ENCODE results near the gene GAS6.

Gene GAS6

DNA sequence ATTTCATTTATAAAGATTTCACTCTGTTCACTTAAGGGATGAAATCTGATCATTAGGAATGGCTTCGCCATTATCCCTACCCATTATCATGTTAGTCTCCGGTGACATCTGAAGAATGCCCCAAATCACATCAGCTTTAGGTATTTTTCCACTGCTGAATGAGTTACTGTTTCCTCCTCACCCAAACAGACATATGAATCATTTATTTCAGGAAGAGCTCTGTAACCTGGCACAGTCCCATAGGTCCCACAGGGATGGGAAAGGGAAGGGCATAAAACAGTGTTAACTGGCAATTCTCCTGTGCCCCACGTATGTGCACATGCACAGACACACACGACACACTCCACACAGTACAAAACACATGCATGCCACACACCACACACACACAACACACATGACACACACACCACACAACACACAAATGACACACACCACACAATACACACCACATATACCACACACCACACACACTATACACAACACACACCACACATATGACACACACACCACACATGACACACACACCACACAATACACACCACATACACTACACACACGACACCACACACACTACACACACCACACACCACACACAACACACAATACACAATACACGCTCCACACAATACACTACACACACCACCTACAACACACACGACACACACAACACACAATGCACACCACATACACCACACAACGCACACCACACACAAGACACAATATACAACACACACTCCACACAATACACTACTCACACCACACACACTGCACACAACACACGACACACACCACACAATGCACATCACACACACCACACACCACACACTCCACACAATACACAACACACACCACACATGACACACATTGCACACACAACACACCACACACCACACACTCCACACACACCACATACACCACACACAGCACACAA is 89.4 kb downstream of the GAS6 start:
- no peak overlapping the region for H2AFZ ChIP-seq (ENCODE audit: low read depth, low read length)
- no peaks in the 10 kb centered on the region for H3K9me3 ChIP-seq (ENCODE audit: insufficient read depth, low read length, severe bottlenecking)
- H3K4me3 ChIP-seq (ENCODE audit: low read depth in 1 of 2, low read length in 2 of 2), result no peak overlapping the region
- no peak overlapping the region for H3K9ac ChIP-seq (ENCODE audit: low read depth, low read length)
- H3K27ac ChIP-seq (ENCODE audit: low read length), result no peak overlapping the region
- H3K27me3 ChIP-seq (ENCODE audit: insufficient read depth, low read length, poor library complexity), result peaks cover 3% of the 10 kb centered on the region
- H3K36me3 ChIP-seq (ENCODE audit: insufficient read depth, low read length), result no peaks in the 10 kb centered on the region
- ATAC-seq (ENCODE audit: insufficient read depth, low read depth), result no peak
- H3K79me2 ChIP-seq (ENCODE audit: insufficient read depth, low read length), result no peaks in the 10 kb centered on the region
- TF ChIP-seq, protein P1, sequence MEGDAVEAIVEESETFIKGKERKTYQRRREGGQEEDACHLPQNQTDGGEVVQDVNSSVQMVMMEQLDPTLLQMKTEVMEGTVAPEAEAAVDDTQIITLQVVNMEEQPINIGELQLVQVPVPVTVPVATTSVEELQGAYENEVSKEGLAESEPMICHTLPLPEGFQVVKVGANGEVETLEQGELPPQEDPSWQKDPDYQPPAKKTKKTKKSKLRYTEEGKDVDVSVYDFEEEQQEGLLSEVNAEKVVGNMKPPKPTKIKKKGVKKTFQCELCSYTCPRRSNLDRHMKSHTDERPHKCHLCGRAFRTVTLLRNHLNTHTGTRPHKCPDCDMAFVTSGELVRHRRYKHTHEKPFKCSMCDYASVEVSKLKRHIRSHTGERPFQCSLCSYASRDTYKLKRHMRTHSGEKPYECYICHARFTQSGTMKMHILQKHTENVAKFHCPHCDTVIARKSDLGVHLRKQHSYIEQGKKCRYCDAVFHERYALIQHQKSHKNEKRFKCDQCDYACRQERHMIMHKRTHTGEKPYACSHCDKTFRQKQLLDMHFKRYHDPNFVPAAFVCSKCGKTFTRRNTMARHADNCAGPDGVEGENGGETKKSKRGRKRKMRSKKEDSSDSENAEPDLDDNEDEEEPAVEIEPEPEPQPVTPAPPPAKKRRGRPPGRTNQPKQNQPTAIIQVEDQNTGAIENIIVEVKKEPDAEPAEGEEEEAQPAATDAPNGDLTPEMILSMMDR (IDR thresholded peaks at IDR 0.05; ENCODE audit: borderline replicate concordance, extremely low read depth, low read length, poor library complexity, severe bottlenecking), result no peak
- H3K4me1 ChIP-seq (ENCODE audit: insufficient read depth, low read length), result no peaks in the 10 kb centered on the region
- DNase-seq, result no peak
- H4K20me1 ChIP-seq (ENCODE audit: insufficient read depth, low read length), result peaks cover 14% of the 10 kb centered on the region
- H3K4me2 ChIP-seq (ENCODE audit: insufficient read depth, low read length), result no peak overlapping the region

DNA sequence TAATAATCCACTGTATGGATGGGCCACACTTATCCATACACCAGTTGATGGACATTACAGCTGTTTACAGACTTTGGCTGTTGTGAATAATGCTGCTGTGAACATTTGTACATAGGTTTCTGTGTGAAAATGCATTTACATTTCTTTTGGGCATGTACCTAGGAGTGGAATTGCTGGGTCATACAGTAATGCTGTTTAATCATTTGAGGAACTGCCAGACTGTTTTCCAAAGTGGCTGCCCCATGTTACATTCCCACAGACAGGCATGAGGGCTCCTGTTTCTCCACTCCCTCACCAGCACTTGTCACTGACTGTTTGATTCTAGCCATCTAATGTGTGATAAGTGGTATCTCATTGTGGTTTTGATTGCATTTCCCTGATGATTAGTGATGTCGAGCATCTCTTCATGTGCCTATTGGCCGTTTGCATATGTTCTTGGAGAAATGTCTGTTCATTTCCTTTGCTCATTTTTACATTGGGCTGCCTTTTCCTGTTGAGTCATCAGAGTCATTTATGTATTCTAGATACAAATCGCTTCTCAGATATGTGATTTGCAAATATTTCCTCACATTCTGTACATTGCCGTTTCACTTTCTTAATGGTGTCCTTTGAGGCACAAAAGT is 92.1 kb downstream of the GAS6 start:
- TF ChIP-seq EZH2 (IDR thresholded peaks at IDR 0.05; ENCODE audit: borderline replicate concordance, low read depth, low read length, severe bottlenecking), result no peak
- Histone ChIP-seq H2AFZ (ENCODE audit: low read depth, low read length) (no peak overlapping the region), H3K4me2 (ENCODE audit: insufficient read depth, low read length) (no peak overlapping the region), H3K36me3 (ENCODE audit: insufficient read depth, low read length) (no peaks in the 10 kb centered on the region), H3K27me3 (ENCODE audit: insufficient read depth, low read length, poor library complexity) (peaks cover 3% of the 10 kb centered on the region), H3K4me1 (ENCODE audit: insufficient read depth, low read length) (no peaks in the 10 kb centered on the region), H4K20me1 (ENCODE audit: insufficient read depth, low read length) (peaks cover 13% of the 10 kb centered on the region), H3K79me2 (ENCODE audit: insufficient read depth, low read length) (no peaks in the 10 kb centered on the region), H3K9ac (ENCODE audit: low read depth, low read length) (no peak overlapping the region), H3K4me3 (ENCODE audit: low read depth in 1 of 2, low read length in 2 of 2) (no peak overlapping the region), H3K9me3 (ENCODE audit: insufficient read depth, low read length, severe bottlenecking) (no peaks in the 10 kb centered on the region), H3K27ac (ENCODE audit: low read length) (no peak overlapping the region)
- ATAC-seq (ENCODE audit: insufficient read depth, low read depth), result no peak
- no peak for DNase-seq

DNA sequence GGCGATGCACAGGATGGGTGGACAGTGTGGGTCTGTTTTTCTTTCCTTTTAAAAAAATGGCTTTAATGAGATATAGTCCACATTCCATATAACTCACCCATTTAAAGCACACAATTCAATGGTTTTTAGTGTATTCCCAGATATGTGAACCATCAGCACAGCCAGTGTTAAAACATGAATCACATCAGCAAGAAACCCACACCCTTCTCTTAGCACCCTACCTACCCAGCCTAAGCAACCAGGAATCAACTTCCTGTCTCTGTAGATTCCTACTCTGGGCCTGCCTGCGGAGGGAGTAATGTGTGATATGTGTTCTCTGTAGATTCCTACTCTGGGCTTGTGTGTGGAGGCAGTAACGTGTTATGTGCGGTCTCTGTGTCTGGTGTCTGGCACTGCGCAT is 92.9 kb downstream of the GAS6 start:
- TF ChIP-seq, protein P1 (IDR thresholded peaks at IDR 0.05; ENCODE audit: borderline replicate concordance, extremely low read depth, low read length, poor library complexity, severe bottlenecking), result no peak
- no peak for TF ChIP-seq EZH2 (IDR thresholded peaks at IDR 0.05; ENCODE audit: borderline replicate concordance, low read depth, low read length, severe bottlenecking)
- no peaks in the 10 kb centered on the region for H3K4me1 ChIP-seq (ENCODE audit: insufficient read depth, low read length)
- H3K9me3 ChIP-seq (ENCODE audit: insufficient read depth, low read length, severe bottlenecking), result no peaks in the 10 kb centered on the region
- DNase-seq, result no peak
- peaks cover 7% of the 10 kb centered on the region; the same call in 1 of the 2 replicates for H4K20me1 ChIP-seq (ENCODE audit: insufficient read depth, low read length)
- H3K9ac ChIP-seq (ENCODE audit: low read depth, low read length), result no peak overlapping the region
- no peaks in the 10 kb centered on the region for H3K79me2 ChIP-seq (ENCODE audit: insufficient read depth, low read length)
- no peak overlapping the region for H2AFZ ChIP-seq (ENCODE audit: low read depth, low read length)
- H3K4me3 ChIP-seq (ENCODE audit: low read depth in 1 of 2, low read length in 2 of 2), result no peak overlapping the region
- H3K27me3 ChIP-seq (ENCODE audit: insufficient read depth, low read length, poor library complexity), result peaks cover 3% of the 10 kb centered on the region
- no peak overlapping the region for H3K27ac ChIP-seq (ENCODE audit: low read length)
- no peak for ATAC-seq (ENCODE audit: insufficient read depth, low read depth)
- H3K4me2 ChIP-seq (ENCODE audit: insufficient read depth, low read length), result no peak overlapping the region
- H3K36me3 ChIP-seq (ENCODE audit: insufficient read depth, low read length), result no peaks in the 10 kb centered on the region

Measured in DND-41 (cell line).